Measurements from ENCODE around the gene STARD13.

STARD13 gene

DNA sequence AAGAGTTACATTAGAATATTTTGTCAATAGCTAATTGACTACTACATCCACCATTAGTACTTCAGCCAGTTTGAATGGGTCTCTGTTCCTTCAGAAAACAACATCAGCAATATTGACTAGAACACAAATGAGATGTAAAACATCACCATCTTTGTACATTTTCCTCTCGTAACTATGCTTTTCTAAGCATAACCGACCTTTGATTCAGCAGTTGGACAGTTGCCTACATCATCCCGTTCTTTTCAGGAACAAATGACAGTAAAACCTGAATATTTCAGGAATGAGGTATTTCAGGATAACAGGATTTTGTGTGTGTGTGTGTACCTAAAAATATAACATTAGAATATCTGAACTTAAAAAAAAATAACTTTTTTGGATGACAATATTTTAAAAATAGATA is 60.9 kb downstream of the STARD13 start:
- no peak for DNase-seq (ENCODE audit: low spot score)

DNA sequence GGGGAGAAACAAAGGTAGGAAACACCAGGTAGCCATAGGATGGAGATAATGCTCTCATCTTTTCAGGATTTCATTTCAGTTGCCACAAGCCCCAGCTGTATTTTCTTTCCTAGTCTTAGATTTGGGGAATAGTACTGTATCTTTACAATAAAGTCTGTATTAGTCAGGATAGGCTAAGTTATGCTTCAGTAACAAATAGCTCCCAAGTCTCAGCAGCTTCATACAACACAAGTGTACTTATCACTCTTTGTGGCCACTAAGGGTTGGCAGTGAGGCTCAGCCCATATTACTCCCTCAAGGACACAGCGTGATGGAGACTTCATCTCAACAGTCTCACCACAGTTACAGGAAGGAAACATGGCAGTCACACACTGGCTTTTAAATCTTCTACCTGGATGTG is 61.4 kb downstream of the STARD13 start:
- DNase-seq (ENCODE audit: low spot score) = no peak

DNA sequence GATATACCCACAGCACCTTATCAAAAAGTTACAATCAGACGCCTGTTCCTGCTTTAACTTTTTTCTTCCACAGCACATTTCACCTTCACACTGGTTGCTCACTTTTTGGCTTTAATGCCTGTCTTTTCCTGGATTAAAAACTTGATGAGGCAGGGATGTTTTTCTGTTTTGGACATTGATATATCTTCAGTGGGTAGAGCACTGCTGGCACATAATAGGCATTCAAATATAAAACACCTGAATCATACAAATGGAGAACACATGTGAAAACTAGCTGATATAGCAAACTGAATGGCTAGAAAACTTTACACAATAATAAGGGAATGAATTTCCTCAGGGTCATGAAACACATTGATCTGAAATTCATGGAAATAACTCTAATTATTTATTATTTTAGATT is 65.6 kb downstream of the STARD13 start:
- no peak for DNase-seq (ENCODE audit: low spot score)

DNA sequence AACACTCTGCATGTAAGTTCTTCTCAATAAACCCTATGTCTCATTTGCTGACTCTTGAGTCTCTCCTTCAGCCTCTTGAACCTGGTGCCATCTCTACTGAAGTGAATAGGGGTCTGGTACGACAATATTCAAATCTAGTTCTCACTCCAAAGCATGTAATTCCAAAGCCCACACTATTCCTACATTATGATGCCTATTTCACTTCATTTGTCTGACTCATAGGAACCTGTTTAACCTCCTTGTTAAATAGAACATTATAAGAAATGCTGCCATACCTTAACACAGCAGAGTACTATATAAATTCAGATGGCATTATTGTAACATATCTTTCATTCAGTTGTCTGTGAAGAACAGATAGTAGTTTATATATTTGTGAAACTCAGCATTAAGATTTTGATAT is 67.1 kb downstream of the STARD13 start:
- peak; percentile 34 for DNase-seq (ENCODE audit: low spot score)

DNA sequence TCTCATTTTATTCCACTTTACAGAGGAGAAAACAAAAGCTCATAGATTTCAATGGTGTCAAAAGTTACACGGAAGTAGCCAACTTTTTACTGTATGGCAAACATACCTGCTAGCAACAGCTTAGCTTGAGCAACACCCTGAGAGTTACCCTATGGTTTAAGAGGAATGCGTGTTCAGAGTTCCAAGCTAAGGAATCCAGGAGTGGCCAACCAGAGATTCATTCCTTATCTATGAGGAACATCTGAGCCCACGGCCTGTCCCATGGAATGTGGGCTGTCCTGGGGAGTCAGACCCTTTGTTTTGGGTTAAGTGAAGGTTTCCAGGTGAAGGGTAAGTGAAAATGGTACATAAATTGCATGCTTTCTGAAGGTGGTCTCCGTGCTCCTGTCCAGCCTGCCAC is 67.5 kb downstream of the STARD13 start:
- peak; percentile 89 for DNase-seq (ENCODE audit: low spot score)

DNA sequence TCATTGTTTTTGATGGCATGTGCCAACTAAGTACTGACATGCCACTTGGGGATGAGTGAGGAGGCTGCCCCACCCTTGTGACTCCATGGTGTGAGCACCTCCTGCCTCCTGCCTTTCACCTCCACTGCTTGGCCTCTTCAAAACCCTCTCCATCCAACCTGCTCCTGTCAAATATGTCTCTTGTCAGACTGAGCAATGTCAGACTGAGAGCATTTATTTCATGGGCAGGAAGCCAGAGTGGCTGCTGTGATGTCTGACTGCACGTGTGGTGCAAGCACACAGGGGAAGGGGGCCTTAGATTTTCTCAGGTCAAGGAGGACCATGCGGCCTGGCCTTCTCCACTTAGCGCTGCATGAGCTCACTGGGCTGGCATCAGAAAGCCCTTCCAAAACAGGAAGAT is 68.3 kb downstream of the STARD13 start:
- peak; percentile 3 for DNase-seq (ENCODE audit: low spot score)

DNA sequence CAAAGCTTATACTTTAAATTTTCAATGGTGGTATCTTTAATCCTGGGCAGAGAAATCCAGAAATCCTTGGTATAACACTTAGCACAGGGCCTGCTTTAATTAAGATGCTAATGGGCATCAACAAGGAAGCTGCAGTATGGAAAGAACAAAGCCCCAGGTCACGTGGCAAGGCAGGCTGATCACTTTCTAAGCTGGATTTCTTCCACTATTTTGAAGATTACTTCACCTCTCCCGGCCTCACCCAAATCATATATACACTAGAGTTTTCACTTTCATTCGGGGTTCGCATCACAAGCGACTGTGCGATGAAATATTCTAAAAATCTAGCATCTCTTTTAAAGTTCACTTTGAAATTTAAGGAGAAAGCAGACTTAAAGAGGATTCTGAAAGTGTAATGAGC is 71.8 kb downstream of the STARD13 start:
- no peak for DNase-seq (ENCODE audit: low spot score)

DNA sequence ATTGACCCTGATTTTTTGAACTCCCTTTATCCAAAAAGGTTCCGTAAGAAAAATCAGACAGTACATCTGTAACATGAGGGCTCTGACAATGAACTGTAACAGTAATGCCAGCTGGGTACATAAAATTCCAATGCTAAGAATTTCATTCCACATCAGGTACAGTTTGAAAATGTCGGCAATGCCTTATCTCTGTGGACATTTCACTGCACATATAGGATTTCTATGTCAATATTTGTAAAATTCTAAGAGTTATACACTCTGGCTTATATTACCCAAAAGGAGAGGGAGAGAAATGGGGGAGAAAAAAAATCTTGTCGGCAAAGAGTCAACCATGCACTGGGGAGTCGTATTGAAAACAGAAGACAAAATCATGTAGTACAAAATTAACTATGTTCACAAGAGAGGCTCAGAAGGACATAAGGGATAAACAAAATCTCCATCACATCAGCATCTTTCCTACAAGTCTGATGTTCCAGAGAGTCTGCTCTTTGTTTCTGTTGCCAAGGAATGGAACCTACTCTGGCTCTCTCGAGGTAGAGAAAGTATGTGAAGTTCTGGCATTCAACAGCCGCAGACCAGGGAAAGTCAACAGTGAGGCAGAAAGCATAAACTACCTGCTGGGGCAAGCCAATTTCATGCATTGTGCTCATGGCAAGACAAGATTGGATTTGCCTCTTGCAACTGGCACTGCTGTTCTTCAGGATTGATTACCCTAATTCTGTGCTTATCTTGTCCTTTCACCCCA is 72.4 kb downstream of the STARD13 start:
- DNase-seq (ENCODE audit: low spot score) = no peak

DNA sequence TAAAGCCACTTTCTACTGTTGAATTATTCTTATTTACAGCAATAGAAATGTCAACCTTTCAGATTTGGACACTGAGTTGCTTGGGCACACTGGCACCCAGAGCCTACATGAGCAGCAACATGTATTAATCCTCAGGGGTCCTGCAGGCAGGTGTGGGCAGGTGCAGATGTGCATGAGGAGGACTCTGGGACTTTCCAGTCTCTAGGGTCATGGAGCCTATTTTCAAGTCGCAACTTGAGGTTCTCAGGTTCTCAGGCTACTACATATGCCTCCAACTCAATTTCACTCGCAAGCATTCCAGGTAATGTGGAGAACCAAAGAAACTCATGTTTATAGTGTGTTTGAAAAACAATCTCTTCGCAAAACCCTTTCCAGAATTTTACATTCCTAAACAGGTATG is 73.2 kb downstream of the STARD13 start:
- no peak for DNase-seq (ENCODE audit: low spot score)

DNA sequence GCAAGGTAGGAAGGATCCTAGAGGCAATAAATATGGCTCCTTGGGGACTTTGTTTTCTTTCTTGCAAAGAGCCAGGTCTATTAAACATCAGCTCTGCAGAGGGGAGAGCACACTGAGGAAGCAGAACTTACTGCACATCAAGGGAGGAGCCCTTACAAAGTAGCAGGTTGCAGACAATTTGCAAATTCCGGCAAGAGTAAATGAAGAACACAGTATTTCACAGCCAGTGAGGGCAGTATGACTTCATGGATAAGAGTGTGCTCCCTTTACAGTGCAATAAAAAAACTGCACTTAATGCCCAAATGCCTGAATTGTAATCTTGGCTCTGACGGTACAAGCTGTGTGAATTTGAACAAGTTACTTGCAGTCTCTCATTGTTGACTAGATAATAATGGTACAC is 75.5 kb downstream of the STARD13 start:
- no peak for DNase-seq (ENCODE audit: low spot score)

DNA sequence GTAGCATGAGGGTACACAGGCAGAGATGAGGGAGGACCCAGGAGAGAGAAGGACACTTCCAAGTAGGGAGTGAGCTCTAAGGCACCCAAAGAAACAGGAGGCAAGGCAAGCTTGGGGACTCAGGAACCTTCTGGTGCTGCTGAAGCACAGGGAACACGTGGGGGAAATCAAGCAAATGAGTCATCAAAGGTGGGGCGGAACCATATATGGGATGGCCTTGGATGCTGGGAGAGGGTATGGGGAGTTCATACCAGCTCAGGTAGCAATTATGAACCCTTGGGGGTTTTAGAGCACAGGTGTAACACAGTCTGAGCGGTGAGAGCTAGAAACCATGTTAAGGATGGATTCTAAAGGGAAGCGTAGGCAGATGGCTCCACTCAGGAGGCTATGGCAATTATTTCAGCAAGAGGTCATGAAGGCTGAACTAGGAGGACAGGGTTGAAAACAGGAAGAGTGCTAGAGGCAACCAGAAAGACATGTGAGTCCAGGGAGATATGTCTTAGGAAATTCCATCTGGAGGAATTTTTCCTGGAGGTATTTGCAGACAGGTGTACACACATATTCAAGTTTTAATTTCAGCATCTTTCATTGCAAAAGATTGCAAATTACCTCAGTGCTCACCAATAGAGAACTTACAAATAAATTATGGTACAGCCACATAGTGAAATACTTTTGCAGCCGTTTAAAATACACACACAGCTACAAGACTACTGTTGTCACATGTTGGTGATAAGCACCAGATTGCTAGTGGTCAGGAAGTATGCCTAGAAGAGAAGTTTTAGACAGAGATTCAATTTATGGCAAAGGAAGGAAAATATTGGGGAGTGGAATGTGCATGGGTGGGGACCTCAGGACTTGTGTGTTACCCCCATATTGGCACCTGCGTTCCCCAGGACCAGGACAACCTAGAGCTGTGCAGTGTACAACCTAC is 77.0 kb downstream of the STARD13 start:
- DNase-seq (ENCODE audit: low spot score) = peak; percentile 47

DNA sequence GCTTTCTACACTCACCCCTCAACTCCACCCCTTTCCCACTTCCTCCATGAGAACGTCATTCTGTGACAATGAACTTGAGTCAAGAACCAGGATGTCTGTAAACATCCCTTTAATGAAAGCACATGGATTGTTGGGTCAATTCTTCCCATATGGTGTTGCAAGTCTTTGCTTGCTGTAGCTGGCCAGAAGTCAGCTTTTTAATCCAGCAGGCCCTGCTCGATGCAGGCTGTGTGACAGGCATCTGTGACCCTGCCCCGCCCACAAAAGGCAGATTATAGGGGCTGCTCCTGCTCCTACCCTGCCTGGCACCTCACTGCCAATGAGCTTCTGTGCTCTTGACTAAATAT is 78.0 kb downstream of the STARD13 start:
- no peak for DNase-seq (ENCODE audit: low spot score)

DNA sequence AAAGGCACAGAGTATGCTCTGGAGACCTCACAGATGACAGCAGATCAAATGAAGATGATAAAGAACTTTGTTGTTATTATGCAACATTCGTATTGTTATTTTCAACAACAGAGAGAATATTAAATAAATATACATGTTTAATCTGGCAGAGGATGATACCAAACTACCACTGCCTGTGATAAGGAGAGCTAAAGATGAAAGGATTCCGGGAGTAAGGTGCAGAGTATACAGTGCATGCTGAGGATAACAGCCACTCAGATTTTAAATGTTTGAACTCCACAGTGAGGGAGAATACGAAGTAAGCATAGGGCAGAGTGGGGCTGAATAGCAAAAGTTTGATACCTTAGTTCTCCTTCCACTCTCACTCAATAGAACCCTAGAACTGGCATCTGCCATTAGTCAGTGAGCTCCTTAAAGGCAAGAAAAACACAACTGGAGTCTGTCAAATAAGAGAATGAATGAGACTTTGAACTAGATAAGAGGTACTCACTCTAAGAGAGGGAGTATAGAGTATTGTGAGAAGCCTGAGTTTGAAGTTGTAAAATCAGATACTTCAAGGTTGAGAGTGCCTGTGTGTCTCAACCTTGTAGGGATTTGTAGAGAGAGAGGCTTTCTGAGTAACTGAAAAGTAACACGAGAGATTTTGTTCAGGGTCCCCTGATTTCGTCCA is 78.5 kb downstream of the STARD13 start:
- no peak for DNase-seq (ENCODE audit: low spot score)

DNA sequence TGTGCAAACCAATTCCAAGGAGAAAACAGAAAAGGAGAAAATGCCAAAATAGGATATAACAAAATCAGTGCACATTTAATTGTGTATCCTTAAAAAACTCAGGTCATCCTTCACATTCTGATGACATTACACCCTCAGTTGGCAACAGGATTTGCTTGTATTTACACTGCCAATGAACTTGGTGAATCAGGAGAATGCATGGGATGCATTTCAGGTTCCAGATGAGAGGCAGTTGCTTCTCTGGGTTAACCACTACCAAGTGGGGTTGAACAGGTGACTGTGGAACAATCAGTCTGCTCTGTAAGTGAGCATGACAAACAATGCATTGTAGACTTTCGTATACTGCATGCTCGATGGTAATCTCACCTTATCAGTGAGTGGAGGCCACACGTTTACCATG is 79.1 kb downstream of the STARD13 start:
- no peak for DNase-seq (ENCODE audit: low spot score)

DNA sequence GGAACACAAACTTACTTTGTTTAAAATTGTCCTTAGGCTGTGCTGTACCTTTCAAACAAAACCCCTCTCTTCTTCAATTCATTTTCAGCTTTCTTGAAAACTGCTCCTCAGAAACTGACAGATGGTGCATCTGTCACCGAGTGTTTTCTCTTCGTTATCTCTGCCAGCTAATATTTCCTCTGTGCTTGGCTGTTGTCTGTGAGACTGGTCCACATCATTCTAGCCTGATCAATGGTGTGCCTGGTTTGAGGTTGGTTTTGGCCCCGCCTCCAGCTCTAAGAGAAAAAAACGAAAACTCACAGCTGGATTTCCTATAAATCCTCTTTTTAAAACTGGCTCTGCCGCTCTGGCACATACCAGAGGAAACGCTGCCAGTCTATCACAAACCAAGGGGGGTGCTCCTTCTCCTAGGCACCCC is 79.7 kb downstream of the STARD13 start:
- DNase-seq (ENCODE audit: low spot score) = no peak

DNA sequence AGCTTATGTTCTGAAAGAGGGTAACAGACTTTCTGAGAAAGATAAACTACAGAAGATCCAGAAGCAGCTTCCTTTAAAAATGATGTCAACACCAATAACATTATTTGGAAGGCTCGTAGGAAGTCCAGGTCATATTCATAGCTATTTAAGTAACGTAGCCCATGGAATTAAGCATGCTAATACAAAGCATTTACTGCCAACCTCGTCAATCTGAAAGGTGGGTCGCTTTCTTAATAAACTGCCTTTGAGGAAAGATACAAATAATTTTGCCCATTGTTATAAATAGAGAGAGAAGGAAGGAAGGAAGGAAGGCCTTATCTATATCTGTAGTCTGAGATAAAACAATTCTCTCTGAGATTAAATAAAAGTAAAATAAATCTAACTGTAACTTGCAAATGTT is 80.3 kb downstream of the STARD13 start:
- no peak for DNase-seq (ENCODE audit: low spot score)

DNA sequence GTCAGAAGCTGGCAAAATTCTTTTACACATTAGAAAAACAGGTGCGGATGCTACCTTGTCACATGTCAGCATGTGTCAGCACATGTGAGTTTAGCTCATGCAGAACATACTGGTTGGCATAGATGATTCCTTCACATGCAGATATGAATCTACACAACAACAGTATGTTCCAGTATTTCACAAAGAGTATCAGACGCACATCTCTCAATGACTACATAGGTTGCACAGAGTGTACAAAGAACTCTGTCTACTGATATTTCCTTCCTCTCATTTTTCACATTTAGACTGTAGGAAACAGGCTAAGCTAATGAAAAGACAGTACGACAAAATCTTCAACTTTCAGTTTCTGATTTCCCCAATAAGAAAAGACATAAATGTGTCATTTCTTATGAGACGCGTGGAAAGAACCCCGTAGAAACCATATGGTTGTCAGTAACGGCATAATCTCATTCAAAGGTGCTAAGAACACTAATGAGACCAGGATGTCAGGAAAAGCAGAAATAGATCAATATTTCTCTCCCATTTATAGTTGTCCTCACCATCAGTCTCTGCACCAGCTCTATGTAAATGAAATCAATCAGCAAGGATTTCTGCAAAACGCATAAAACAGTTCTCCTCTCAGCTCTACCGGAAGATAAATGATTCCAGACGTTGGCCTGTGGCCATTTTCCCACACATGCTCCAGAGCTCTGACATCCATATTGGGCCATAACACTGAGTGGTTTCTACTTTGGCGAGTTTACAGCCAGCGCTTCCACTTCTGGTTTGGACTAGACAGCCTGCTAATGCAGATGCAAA is 81.2 kb downstream of the STARD13 start:
- no peak for DNase-seq (ENCODE audit: low spot score)

DNA sequence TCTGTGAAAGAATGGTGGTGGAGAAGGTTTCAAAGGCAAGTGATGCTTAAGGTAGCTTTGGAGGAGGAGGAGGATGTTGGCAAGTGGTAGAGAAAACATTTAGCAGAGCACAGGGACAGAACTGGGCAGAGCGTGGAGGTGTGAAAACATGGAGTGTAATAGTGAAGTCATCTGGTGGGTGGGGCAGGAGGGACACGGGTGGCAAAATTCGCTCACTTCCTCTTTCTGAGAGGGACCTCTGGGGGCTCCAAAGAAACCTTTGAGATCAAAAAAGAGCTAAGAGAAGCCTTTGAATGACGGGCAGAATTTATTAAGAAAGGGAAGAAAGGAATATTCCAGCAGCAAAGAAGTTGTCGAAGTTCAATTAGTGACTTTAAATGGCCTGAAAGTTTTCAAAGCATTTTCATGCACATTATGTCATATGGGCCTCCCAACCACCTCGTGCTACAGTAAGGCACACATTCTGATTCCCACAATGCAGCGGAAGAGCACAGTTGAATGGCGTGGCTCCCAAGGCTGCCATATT is 82.8 kb downstream of the STARD13 start:
- DNase-seq (ENCODE audit: low spot score) = no peak

DNA sequence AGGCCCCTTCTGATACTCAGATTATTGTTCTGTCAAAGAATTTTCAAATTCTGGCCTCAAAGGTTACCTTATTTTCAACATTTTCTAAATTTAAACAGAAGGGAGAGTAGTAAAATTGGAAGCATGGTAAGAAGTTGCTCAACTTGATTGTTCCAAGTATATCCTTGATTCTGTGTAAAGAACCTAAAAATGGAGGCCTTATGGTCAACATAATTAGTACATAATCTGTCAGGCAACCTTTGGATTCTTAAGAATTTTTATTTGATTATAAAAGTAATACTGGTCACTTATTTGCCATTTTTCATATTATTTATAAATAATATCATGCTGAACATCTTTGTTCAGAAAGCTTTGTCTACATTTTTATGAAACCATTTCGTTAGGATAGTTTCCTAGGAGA is 83.9 kb downstream of the STARD13 start:
- no peak for DNase-seq (ENCODE audit: low spot score)

DNA sequence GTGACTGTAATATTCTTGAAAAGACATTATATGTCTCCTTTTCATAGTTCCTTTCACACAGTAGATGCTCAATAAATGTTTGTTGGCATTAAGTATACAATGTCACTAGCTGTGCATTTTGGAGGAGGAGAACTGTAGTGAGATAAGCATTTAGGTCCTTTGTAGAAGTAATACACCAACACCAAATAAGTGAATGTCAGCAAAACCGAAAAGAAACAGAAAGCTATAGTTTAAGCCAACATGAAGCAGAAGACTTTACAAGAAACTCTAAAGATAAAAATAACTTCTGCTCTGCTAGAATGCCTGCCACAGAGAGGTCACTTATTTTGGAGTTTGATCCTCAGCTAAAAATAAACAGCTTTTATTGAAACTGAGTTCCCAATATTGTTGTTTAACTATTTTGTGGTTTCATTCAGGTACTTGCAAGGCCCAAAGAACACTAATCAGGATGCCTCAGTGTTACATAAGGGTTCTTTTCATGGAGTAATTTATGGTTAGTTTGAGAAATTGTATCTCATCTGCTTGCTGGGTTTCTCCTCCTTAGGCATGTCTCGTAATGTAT is 86.2 kb downstream of the STARD13 start:
- DNase-seq (ENCODE audit: low spot score) = no peak

DNA sequence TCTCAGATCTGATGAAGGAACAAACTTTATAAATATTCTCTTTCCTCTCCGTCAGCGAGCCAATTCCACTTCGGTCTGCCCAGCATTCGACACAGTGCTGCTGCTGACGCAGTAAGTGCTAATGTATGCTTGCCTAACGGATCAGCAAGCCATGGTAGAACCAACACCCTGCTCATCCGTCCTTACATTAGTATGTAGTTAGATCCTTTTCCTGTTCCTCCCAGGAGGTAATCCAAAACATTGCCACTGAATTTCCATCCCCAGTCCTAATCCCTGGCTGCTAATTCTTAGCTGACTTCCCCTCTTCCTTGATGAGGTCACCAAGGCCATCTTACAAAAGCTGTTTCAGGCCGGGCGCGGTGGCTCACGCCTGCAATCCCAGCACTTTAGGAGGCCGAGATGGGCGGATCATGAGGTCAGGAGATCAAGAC is 88.0 kb downstream of the STARD13 start:
- DNase-seq (ENCODE audit: low spot score) = no peak

Data from LoVo (cell line).